H9 (cell line): ENCODE measurements around the gene TMEM51. TPM values are rescaled to one million over a fixed set of nuclear protein-coding genes. Genes with fewer than 3 reads are reported as not detected.

Source experiments
- DNase-seq: peaks from one replicate; pipeline ENCODE4 v3.0.0-alpha.2; 2017
- H2AFZ ChIP-seq: one replicate; pipeline ENCODE4 v1.6.1; 2013; ENCODE audit warnings: mild to moderate bottlenecking, low read length, control low read depth, moderate library complexity
- H2AK5ac ChIP-seq: 2 replicates; pipeline ENCODE4 v1.6.1; 2013; ENCODE audit warnings: low read length, control low read depth, mixed read lengths; ENCODE audit not compliant: insufficient read length
- H2BK120ac ChIP-seq: one replicate; pipeline ENCODE4 v1.6.1; 2013; ENCODE audit warnings: low read depth, mild to moderate bottlenecking, low read length, control low read depth, inconsistent platforms; ENCODE audit not compliant: poor library complexity, severe bottlenecking
- H2BK12ac ChIP-seq: 2 replicates; pipeline ENCODE4 v1.6.1; 2013; ENCODE audit warnings: low read length, control low read depth, mixed read lengths, low read depth; ENCODE audit not compliant: insufficient read length
- H2BK15ac ChIP-seq: 2 replicates; pipeline ENCODE4 v1.6.1; 2013; ENCODE audit warnings: low read depth, low read length, control low read depth
- H2BK20ac ChIP-seq: one replicate; pipeline ENCODE4 v1.6.1; 2013; ENCODE audit warnings: low read depth, mild to moderate bottlenecking, low read length, control low read depth, inconsistent platforms; ENCODE audit not compliant: poor library complexity, severe bottlenecking
- H2BK5ac ChIP-seq: 2 replicates; pipeline ENCODE4 v1.6.1; 2013; ENCODE audit warnings: low read length, control low read depth, mixed read lengths; ENCODE audit not compliant: insufficient read length
- H3K14ac ChIP-seq: 2 replicates; pipeline ENCODE4 v1.6.1; 2013; ENCODE audit warnings: low read length, control low read depth; ENCODE audit not compliant: insufficient read depth
- H3K18ac ChIP-seq: 2 replicates; pipeline ENCODE4 v1.6.1; 2013; ENCODE audit warnings: low read depth, mild to moderate bottlenecking, mixed read lengths, low read length, control low read depth; ENCODE audit not compliant: insufficient read length
- H3K23ac ChIP-seq: 2 replicates; pipeline ENCODE4 v1.6.1; 2013; ENCODE audit warnings: low read length, control low read depth, mixed read lengths, low read depth; ENCODE audit not compliant: insufficient read length
- H3K23me2 ChIP-seq: 2 replicates; pipeline ENCODE4 v1.6.1; 2013; ENCODE audit warnings: low read depth, mild to moderate bottlenecking, mixed read lengths, low read length, control low read depth; ENCODE audit not compliant: insufficient read length, poor library complexity, severe bottlenecking
- H3K27ac ChIP-seq: 2 replicates; pipeline ENCODE4 v1.5.1; 2013; ENCODE audit warnings: low read length, control low read depth, mixed read lengths, low read depth; ENCODE audit not compliant: insufficient read length
- H3K27me3 ChIP-seq: 2 replicates; pipeline ENCODE4 v1.6.1; 2013; ENCODE audit warnings: low read length, control low read depth, inconsistent platforms; ENCODE audit not compliant: insufficient read depth
- H3K4ac ChIP-seq: 2 replicates; pipeline ENCODE4 v1.6.1; 2013; ENCODE audit warnings: low read depth, mild to moderate bottlenecking, control low read depth, inconsistent platforms, low read length, moderate library complexity
- H3K4me1 ChIP-seq: 2 replicates; pipeline ENCODE4 v1.6.1; 2013; ENCODE audit warnings: low read length, control low read depth, inconsistent platforms; ENCODE audit not compliant: insufficient read depth
- H3K4me2 ChIP-seq: 2 replicates; pipeline ENCODE4 v1.6.1; 2013; ENCODE audit warnings: low read length, control low read depth, mixed read lengths; ENCODE audit not compliant: insufficient read length, insufficient read depth
- H3K56ac ChIP-seq: 2 replicates; pipeline ENCODE4 v1.6.1; 2013; ENCODE audit warnings: low read depth, mild to moderate bottlenecking, mixed read lengths, low read length, control low read depth; ENCODE audit not compliant: insufficient read length
- H3K79me1 ChIP-seq: 2 replicates; pipeline ENCODE4 v1.6.1; 2013; ENCODE audit warnings: low read depth, mild to moderate bottlenecking, moderate library complexity, low read length, control low read depth, inconsistent platforms; ENCODE audit not compliant: insufficient read depth, poor library complexity, severe bottlenecking
- H3K79me2 ChIP-seq: 2 replicates; pipeline ENCODE4 v1.6.1; 2013; ENCODE audit warnings: low read length, control low read depth, inconsistent platforms; ENCODE audit not compliant: insufficient read depth
- H3K9ac ChIP-seq: 2 replicates; pipeline ENCODE4 v1.6.1; 2013; ENCODE audit warnings: low read length, control low read depth, mixed read lengths; ENCODE audit not compliant: insufficient read length; ENCODE audit errors: extremely low read depth
- H3K9me3 ChIP-seq: one replicate; pipeline ENCODE4 v1.6.1; 2013; ENCODE audit warnings: low read depth, low read length, inconsistent platforms; ENCODE audit not compliant: control insufficient read depth
- H3T11ph ChIP-seq: one replicate; pipeline ENCODE4 v1.6.1; 2013; ENCODE audit warnings: mild to moderate bottlenecking, low read length, control low read depth, inconsistent platforms
- H4K20me1 ChIP-seq: one replicate; pipeline ENCODE4 v1.6.1; 2013; ENCODE audit not compliant: control insufficient read depth, insufficient read length, insufficient read depth
- H4K5ac ChIP-seq: 2 replicates; pipeline ENCODE4 v1.6.1; 2013; ENCODE audit warnings: low read depth, mild to moderate bottlenecking, mixed read lengths, low read length, control low read depth; ENCODE audit not compliant: insufficient read length
- H4K8ac ChIP-seq: replicated peaks from 2 replicates; pipeline ENCODE4 v1.6.1; 2013; ENCODE audit warnings: low read length, control low read depth, mixed read lengths, low read depth; ENCODE audit not compliant: insufficient read length
- H4K91ac ChIP-seq: 2 replicates; pipeline ENCODE4 v1.6.1; 2013; ENCODE audit warnings: low read depth, mild to moderate bottlenecking, moderate library complexity, mixed read lengths, low read length, control low read depth; ENCODE audit not compliant: insufficient read length
- H3K27ac Mint-ChIP-seq, 3 experiments: 2 replicates in 2 of 3; 3 replicates in 1 of 3; pipeline ENCODE4 v1.8.0; 2020 to 2021; ENCODE audit warnings: mixed read lengths in 3 of 3, mild to moderate bottlenecking in 1 of 3, moderate library complexity in 1 of 3
- H3K27me3 Mint-ChIP-seq: 2 replicates; pipeline ENCODE4 v1.8.0; 2021; ENCODE audit warnings: low read depth, mild to moderate bottlenecking, moderate library complexity, mixed read lengths
- H3K36me3 Mint-ChIP-seq, 3 experiments: 2 replicates in 2 of 3; 3 replicates in 1 of 3; pipeline ENCODE4 v1.8.0; 2020 to 2021; ENCODE audit warnings: low read depth in 3 of 3, mixed read lengths in 3 of 3; ENCODE audit not compliant: insufficient read depth in 1 of 3
- H3K4me1 Mint-ChIP-seq, 2 experiments: 2 replicates each; pipeline ENCODE4 v1.8.0; 2020; ENCODE audit warnings: mixed read lengths in 2 of 2
- H3K4me3 Mint-ChIP-seq, 2 experiments: 2 replicates in 1 of 2; 3 replicates in 1 of 2; pipeline ENCODE4 v1.8.0; 2020 to 2021; ENCODE audit warnings: mild to moderate bottlenecking in 2 of 2, mixed read lengths in 2 of 2, moderate library complexity in 1 of 2
- H3K9me3 Mint-ChIP-seq, 2 experiments: 2 replicates in 1 of 2; 3 replicates in 1 of 2; pipeline ENCODE4 v1.8.0; 2020; ENCODE audit warnings: mild to moderate bottlenecking in 2 of 2, mixed read lengths in 2 of 2, moderate library complexity in 1 of 2
- CTCF ChIP-seq: fragments of 200-600 bp; sonication (generic); conservative IDR thresholded peaks from 3 replicates; pipeline ENCODE4 v1.8.0; 2021; ENCODE audit warnings: antibody characterized with exemption, mild to moderate bottlenecking
- WGBS: extraction: QIAGEN DNeasy Blood & Tissue Kit; methylation state at CpG from one replicate; pipeline ENCODE4 v1.1.7; 2013; ENCODE audit warnings: missing lambda C conversion rate, low lambda C conversion rate, mixed read lengths; ENCODE audit not compliant: insufficient read length; ENCODE audit errors: extremely low coverage; 5-methylcytosine and 5-hydroxymethylcytosine counted together
- total RNA-seq: library from RNA; stranded (reverse); gene quantifications from 2 replicates; pipeline ENCODE4 v1.2.1, GENCODE V29; 2021

Gene TMEM51
- total RNA-seq, 1 experiment from 2014 or later: 4.6 TPM

- H3K4me2 ChIP-seq: no peak overlapping the region
These were observed 67.4 kb downstream of the TMEM51 start for GRCh38 chr1:15220825-15221431.

More at GRCh38 chr1:15220825-15221431, 67.4 kb downstream of the TMEM51 start:
- no peak overlapping the region for H3T11ph ChIP-seq
- H2BK120ac ChIP-seq: no peak overlapping the region
- H2AFZ ChIP-seq: no peak overlapping the region
- H3K9me3 ChIP-seq: no peaks in the 10 kb centered on the region
- no peak for TF ChIP-seq CTCF
- H3K9me3 Mint-ChIP-seq: peaks cover 12 to 17% of the 10 kb centered on the region in 2 experiments
- H3K9ac ChIP-seq: no peak overlapping the region
- no peak overlapping the region for H4K5ac ChIP-seq
- no peak overlapping the region for H3K56ac ChIP-seq
- H3K79me2 ChIP-seq: no peaks in the 10 kb centered on the region
- H3K14ac ChIP-seq: no peak overlapping the region
- H4K91ac ChIP-seq: no peak overlapping the region
- H2BK20ac ChIP-seq: no peak overlapping the region
- no peak overlapping the region for H3K27ac ChIP-seq
- H3K23ac ChIP-seq: no peak overlapping the region
- H2AK5ac ChIP-seq: no peak overlapping the region
- H3K4me1 Mint-ChIP-seq: peaks cover 2 to 5% of the 10 kb centered on the region in 2 experiments; a peak in 2 of 4 replicates
- no peak overlapping the region for H3K4ac ChIP-seq
- H3K27me3 Mint-ChIP-seq: peaks cover 4% of the 10 kb centered on the region
- H3K27me3 ChIP-seq: no peaks in the 10 kb centered on the region
- no peak overlapping the region for H3K18ac ChIP-seq
- H3K27ac Mint-ChIP-seq: 0 out of 7 replicates have a peak overlapping the region, but pooled peaks of 1 of the 3 experiments have one; percentile 57
- no peaks in the 10 kb centered on the region for H3K4me1 ChIP-seq
- no peaks in the 10 kb centered on the region for H3K79me1 ChIP-seq
- H2BK5ac ChIP-seq: no peak overlapping the region
- H3K36me3 Mint-ChIP-seq: peaks cover 28 to 32% (median 31%) of the 10 kb centered on the region in 3 experiments
- no peak for DNase-seq
- H2BK15ac ChIP-seq: no peak overlapping the region
- H4K8ac ChIP-seq: no peak overlapping the region
- no CpG with 5 or more reads among the region's 7 CpGs for WGBS
- H2BK12ac ChIP-seq: no peak overlapping the region
- no peaks in the 10 kb centered on the region for H3K23me2 ChIP-seq
- no peak overlapping the region for H3K4me3 Mint-ChIP-seq
- H4K20me1 ChIP-seq: no peaks in the 10 kb centered on the region
